Mucosa of rectum (tissue), 2 donors: ENCODE data around the gene SLC2A14.
"Not testable (repeated sequence)": the region's sequence is repeated elsewhere in the genome, so short reads cannot be mapped to it uniquely, and the experiment has no call there.

ENCODE experiments used
- H3K27ac ChIP-seq, 2 donors: one replicate each; pipeline ENCODE4 v1.7.0; 2013; ENCODE audit warnings: inconsistent platforms in 2 of 2, low read depth in 2 of 2, low read length in 2 of 2
- H3K27me3 ChIP-seq, 2 donors: one replicate each; pipeline ENCODE4 v1.7.0; 2013; ENCODE audit warnings: low read length in 2 of 2; ENCODE audit not compliant: control insufficient read depth in 2 of 2, insufficient read depth in 2 of 2
- H3K36me3 ChIP-seq, 2 donors: one replicate each; pipeline ENCODE4 v1.7.0; 2013; ENCODE audit warnings: low read length in 2 of 2; ENCODE audit not compliant: control insufficient read depth in 2 of 2, insufficient read depth in 2 of 2
- H3K4me1 ChIP-seq, 2 donors: one replicate each; pipeline ENCODE4 v1.7.0; 2013; ENCODE audit warnings: low read length in 2 of 2, mild to moderate bottlenecking in 1 of 2; ENCODE audit not compliant: control insufficient read depth in 2 of 2, insufficient read depth in 2 of 2
- H3K4me3 ChIP-seq, 2 donors: one replicate each; pipeline ENCODE4 v1.7.0; 2013; ENCODE audit warnings: low read length in 2 of 2
- H3K9ac ChIP-seq, 2 donors: one replicate each; pipeline ENCODE4 v1.7.0; 2013; ENCODE audit warnings: low read length in 2 of 2, low read depth in 1 of 2, mild to moderate bottlenecking in 1 of 2
- H3K9me3 ChIP-seq, 2 donors: one replicate each; pipeline ENCODE4 v1.7.0; 2013; ENCODE audit warnings: low read length in 2 of 2; ENCODE audit not compliant: control insufficient read depth in 2 of 2
- donor health status: healthy.
- donor health status: Normal muscosa, but diverticular disease.

Gene SLC2A14

DNA sequence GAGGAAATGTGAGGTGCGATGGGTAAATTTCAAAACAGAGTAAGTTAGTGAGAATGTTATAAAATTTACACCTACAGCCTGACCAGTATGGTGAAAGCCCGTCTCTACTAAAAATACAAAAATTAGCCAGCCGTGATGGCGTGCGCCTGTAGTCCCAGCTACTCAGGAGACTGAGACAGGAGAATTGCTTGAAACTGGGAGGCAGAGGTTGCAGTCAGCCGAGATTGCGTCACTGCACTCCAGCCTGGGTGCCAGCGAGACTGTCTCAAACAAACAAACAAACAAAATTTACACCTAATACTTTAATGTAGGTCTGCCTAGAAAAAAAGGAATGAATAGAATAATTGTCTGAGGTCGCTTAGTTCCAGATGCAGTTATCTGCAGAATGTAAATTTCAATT lies 37.6 kb downstream of the SLC2A14 start:
- Histone ChIP-seq H3K36me3 (no peaks in the 10 kb centered on the region), H3K9me3 (no peaks in the 10 kb centered on the region), H3K4me1 (no peaks in the 10 kb centered on the region), H3K27me3 (no peaks in the 10 kb centered on the region), H3K4me3 (no peak overlapping the region), H3K9ac (no peak overlapping the region), H3K27ac (no peak overlapping the region)

DNA sequence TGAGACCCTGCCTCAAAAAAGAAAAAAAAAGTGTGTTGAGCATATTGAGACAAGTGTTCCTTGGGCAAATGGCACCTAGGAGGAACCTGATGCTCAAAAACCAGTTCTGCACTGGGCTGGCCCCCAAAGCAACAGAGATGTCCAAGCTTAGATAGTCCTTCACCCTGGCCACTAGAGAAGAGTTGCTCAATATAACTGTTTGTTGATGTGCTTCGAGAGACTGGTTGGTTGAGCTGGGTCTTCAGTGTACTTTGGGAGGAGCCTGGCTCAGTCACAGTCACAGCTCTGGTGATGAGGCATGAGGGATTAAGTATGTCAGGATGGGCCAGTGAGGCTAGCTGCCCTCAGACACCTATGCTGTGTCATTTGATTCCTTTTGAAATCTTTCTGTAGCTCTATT lies 38.0 kb downstream of the SLC2A14 start:
- Histone ChIP-seq H3K4me3 (no peak overlapping the region), H3K9me3 (no peaks in the 10 kb centered on the region), H3K36me3 (no peaks in the 10 kb centered on the region), H3K4me1 (no peaks in the 10 kb centered on the region), H3K9ac (no peak overlapping the region), H3K27me3 (no peaks in the 10 kb centered on the region), H3K27ac (no peak overlapping the region)

DNA sequence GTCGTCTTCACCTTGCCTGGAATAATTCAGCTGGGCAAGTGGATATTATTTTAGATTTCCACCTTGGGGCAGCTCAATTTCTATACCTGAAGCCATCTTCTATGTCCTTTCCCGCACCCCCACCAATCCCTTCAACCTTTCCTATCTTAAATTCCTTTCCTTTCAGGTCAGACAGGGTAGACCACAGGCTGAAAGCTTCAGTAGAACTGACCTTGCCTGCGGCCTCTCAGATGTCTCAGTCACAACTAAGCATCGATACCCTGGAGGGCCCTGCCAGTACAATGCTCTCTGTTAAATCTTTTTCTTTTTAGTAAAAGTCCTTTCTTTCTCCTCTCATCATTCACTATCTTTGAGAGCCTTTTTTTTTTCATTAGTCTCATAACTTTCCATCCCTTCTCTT lies 38.9 kb downstream of the SLC2A14 start:
- no peaks in the 10 kb centered on the region for H3K27me3 ChIP-seq
- no peak overlapping the region for H3K4me3 ChIP-seq
- H3K27ac ChIP-seq, result no peak overlapping the region
- H3K36me3 ChIP-seq, result no peaks in the 10 kb centered on the region
- no peaks in the 10 kb centered on the region for H3K9me3 ChIP-seq
- no peaks in the 10 kb centered on the region for H3K4me1 ChIP-seq
- H3K9ac ChIP-seq, result no peak overlapping the region

DNA sequence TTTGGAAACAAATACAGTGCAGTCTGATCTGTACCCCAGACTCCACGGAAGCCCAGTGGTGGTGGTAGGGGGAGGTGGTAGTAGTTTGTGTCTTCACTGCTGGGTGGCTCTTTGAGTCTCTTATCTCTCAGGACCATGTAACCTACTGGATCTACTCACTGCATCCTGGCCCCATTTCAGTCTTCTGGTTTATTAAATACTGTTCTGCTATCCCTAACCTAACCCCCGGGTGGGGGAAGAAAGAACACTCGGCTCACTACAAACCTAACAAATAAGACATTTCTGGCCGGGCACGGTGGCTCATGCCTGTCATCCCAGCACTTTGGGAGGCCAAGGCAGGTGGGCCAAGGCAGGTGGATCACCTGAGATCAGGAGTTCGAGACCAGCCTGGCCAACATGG lies 39.5 kb downstream of the SLC2A14 start:
- H3K9ac ChIP-seq, H3K27me3 ChIP-seq, H3K4me3 ChIP-seq, H3K9me3 ChIP-seq, H3K36me3 ChIP-seq, H3K4me1 ChIP-seq, H3K27ac ChIP-seq: not testable (repeated sequence)

DNA sequence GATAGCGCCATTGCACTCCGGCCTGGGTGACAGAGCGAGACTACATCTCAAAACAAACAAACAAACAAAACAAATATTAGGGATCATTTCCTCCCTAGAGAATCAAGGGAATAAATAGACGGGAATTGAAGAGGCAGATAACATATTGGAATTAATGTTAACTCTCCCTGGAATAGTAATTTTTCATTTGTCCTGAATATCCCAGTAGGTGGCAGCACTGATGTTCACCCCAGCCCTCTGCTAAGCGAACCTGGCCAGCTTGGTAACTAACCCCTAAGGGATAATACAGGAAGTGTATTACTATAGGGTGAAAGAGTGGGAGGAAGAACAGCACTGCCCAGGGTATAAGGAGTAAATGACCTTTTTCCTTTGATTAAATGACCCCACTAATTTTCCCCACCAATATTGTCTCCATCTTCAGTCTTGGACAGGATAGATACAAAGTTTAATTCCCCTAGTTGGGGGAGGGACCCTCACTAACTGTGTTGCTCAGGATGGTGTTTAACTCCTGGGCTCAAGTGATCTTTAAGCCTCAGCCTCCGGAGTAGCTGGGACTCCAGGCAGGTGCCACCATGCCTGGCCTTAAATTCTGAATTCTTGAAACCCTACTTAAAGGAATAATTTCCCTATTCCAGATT lies 40.5 kb downstream of the SLC2A14 start:
- no peaks in the 10 kb centered on the region for H3K9me3 ChIP-seq
- H3K27ac ChIP-seq, result no peak overlapping the region
- H3K36me3 ChIP-seq, result no peaks in the 10 kb centered on the region
- no peaks in the 10 kb centered on the region for H3K4me1 ChIP-seq
- H3K9ac ChIP-seq, result no peak overlapping the region
- H3K27me3 ChIP-seq, result no peaks in the 10 kb centered on the region
- no peak overlapping the region for H3K4me3 ChIP-seq

DNA sequence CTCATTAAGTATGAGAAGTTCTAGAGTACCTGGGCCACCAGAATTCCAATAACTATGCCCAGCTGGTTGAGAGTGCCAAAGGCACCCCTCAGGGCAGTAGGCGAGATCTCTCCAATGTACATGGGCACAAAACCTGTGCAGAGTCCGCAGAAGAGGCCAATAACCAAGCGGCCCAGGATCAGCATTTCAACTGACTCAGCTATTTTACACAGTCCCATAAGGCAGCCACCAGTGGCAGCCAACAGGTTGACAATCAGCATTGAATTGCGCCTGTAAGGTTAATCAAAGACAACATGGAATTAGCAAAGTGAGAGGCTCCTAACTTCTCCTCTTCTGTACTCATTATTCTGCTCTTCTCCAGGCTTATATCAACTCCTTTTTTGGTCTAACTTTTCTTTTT lies 43.0 kb downstream of the SLC2A14 start:
- H3K4me3 ChIP-seq, H3K36me3 ChIP-seq, H3K27me3 ChIP-seq, H3K27ac ChIP-seq, H3K9ac ChIP-seq, H3K9me3 ChIP-seq, H3K4me1 ChIP-seq: not testable (repeated sequence)

DNA sequence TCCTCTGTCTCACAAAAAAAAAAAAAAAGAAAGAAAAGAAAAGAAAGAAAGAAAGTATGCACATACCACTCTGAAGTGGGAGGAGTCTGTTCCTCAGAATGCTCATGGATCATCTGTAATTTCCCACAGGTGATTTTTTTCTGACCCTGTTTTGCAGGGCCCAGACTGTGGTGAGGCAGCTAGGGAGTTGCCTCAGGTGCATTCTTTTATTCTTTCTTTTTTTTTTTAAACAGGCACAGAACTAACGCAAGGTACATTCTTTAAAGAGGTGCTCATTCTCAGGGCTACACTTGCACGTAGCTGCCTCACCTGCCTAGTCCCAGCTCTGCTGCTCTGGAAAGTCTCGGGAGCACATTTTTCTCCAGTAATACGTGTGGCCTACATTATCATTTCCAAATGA lies 47.0 kb downstream of the SLC2A14 start:
- not testable (repeated sequence) for H3K36me3 ChIP-seq, H3K9me3 ChIP-seq, H3K27ac ChIP-seq, H3K4me3 ChIP-seq, H3K27me3 ChIP-seq, H3K9ac ChIP-seq, H3K4me1 ChIP-seq

DNA sequence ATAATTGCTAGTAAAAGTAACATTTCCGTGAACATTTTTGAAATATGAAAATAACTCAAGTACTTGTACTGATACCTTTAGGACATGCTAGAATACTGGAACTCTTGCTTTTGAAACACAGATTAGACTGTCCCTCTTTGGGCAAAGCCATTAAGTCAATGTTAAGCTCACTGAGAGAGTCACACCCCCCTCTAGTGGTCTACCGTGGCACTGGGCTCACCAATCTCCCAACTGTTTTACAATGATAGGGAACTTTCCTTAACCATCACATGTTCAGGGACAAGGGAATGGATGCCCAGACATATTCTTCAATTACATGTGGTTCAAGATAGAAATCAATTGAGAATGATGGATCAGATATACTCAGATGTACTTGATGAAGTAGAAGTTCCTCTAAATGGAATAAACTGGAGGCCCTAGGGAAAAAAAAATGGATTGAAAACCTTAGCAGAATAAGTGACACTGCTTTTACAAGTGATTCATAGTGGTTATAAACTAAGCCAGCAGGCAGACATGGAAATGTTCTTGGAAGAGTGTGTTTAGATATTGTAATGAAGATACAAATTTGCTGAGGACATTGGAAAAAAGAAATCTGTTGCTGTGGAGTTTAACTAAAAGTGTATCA lies 65.7 kb downstream of the SLC2A14 start:
- Histone ChIP-seq H3K4me3 (no peak overlapping the region), H3K9me3 (no peaks in the 10 kb centered on the region), H3K4me1 (no peaks in the 10 kb centered on the region), H3K27me3 (no peaks in the 10 kb centered on the region), H3K27ac (no peak overlapping the region), H3K36me3 (no peaks in the 10 kb centered on the region), H3K9ac (no peak overlapping the region)

DNA sequence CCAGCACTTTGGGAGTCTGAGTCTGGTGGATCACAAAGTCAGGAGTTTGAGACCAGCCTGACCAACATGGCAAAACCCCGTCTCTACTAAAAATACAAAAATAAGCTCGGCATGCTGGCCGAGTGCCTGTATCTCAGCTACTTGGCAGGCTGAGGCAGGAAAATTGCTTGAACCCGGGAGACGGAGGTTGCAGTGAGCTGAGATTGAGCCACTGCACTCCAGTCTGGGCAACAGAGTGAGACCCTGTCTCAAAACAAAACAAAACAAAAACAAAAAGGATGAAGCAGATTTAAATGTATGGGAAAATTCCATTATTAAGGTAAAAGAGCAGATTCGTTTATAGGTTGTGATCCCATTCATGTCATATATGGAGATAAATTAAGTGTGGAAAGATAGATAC lies 66.4 kb downstream of the SLC2A14 start:
- H3K27me3 ChIP-seq, H3K4me3 ChIP-seq, H3K27ac ChIP-seq, H3K36me3 ChIP-seq, H3K4me1 ChIP-seq, H3K9me3 ChIP-seq, H3K9ac ChIP-seq: not testable (repeated sequence)

DNA sequence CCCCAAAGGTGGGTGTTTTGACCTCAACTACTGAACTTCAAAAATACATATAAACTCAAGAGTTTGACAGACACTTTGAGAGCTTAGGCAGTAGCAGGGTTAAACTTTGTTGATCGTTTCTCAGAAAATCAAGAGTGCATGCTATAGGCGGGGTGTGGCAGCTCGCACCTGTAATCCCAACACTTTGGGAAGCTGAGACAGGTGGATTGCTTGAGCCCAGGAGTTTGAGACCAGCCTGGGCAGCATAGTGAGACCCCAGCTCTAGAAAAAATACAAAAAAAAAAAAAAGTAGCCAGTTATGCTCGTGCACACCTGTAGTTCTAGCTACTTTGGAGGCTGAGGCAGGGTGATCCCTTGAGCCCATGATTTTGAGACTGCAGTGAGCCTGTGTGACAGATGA lies 71.3 kb downstream of the SLC2A14 start:
- no peak overlapping the region for H3K27ac ChIP-seq
- H3K9me3 ChIP-seq, result no peaks in the 10 kb centered on the region
- no peaks in the 10 kb centered on the region for H3K27me3 ChIP-seq
- H3K36me3 ChIP-seq, result no peaks in the 10 kb centered on the region
- no peak overlapping the region for H3K9ac ChIP-seq
- no peaks in the 10 kb centered on the region for H3K4me1 ChIP-seq
- H3K4me3 ChIP-seq, result no peak overlapping the region
